PFSK-1 (cell line): ENCODE results near the gene DTX4.

ENCODE experiments used
- FOXP2 ChIP-seq: optimal IDR thresholded peaks from 2 replicates; pipeline ENCODE3; 2011; ENCODE audit warnings: borderline replicate concordance, control low read depth, inconsistent platforms; ENCODE audit not compliant: insufficient read depth; ENCODE audit errors: extremely low read length, extremely low read depth
- POLR2AphosphoS5 ChIP-seq: IDR thresholded peaks from 2 replicates; pipeline ENCODE4 v1.6.1; 2012; ENCODE audit warnings: low read depth, mild to moderate bottlenecking, control low read depth, low read length, moderate library complexity
- SIN3A ChIP-seq: IDR thresholded peaks from 2 replicates; pipeline ENCODE4 v1.6.1; 2012; ENCODE audit warnings: mild to moderate bottlenecking, low read length, moderate library complexity, borderline replicate concordance; ENCODE audit not compliant: insufficient read depth
- TAF1 ChIP-seq: IDR thresholded peaks from 2 replicates; pipeline ENCODE4 v1.6.1; 2012; ENCODE audit warnings: low read length, control low read depth, borderline replicate concordance; ENCODE audit not compliant: insufficient read depth
- TF ChIP-seq, protein P1 (sequence below), 2 experiments: IDR thresholded peaks; 2 replicates each; pipeline versions ENCODE4 v1.6.1 to v1.8.0; 2011 to 2012; ENCODE audit warnings: low read depth in 2 of 2, low read length in 2 of 2, control low read depth in 1 of 2, inconsistent platforms in 1 of 2, mild to moderate bottlenecking in 1 of 2, moderate library complexity in 1 of 2; ENCODE audit not compliant: insufficient read depth in 1 of 2

Gene DTX4

DNA sequence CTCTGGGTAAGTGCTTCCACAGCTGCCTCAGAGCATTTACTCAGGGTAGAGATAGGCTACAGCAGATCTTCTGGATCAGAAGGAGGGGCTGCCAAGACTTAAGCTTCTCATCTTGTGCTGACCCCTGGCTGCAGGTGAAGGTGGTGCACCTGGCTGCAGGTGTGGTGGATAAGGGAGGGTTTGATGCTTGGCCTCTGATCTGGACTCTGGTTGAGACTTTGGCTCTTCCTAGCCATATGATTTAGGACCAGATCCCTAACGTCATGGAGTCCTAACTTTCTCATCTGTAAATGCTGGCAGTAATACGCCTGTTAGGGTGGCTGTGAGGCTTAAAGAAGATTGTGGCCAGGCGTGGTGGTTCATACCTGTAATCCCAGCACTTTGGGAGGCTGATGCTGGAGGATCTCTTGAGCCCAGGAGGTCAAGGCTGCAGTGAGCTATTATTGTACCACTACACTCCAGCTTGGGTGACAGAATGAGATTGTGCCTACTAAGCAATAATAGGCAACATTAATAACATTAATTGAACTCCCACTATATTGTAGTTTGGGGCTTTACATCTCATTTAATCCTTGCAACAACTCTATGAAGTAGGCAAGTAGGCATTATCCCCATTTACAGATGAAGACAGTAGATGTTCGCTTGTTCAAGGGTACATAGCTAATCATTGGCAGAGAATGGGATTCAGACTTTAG, 10.7 kb downstream of the DTX4 start:
- TF ChIP-seq TAF1, result no peak
- TF ChIP-seq, protein P1, sequence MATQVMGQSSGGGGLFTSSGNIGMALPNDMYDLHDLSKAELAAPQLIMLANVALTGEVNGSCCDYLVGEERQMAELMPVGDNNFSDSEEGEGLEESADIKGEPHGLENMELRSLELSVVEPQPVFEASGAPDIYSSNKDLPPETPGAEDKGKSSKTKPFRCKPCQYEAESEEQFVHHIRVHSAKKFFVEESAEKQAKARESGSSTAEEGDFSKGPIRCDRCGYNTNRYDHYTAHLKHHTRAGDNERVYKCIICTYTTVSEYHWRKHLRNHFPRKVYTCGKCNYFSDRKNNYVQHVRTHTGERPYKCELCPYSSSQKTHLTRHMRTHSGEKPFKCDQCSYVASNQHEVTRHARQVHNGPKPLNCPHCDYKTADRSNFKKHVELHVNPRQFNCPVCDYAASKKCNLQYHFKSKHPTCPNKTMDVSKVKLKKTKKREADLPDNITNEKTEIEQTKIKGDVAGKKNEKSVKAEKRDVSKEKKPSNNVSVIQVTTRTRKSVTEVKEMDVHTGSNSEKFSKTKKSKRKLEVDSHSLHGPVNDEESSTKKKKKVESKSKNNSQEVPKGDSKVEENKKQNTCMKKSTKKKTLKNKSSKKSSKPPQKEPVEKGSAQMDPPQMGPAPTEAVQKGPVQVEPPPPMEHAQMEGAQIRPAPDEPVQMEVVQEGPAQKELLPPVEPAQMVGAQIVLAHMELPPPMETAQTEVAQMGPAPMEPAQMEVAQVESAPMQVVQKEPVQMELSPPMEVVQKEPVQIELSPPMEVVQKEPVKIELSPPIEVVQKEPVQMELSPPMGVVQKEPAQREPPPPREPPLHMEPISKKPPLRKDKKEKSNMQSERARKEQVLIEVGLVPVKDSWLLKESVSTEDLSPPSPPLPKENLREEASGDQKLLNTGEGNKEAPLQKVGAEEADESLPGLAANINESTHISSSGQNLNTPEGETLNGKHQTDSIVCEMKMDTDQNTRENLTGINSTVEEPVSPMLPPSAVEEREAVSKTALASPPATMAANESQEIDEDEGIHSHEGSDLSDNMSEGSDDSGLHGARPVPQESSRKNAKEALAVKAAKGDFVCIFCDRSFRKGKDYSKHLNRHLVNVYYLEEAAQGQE (IDR thresholded peaks at IDR 0.05; ENCODE audit: insufficient read depth in 1 of 2, low read depth in 2 of 2, low read length in 2 of 2), result no peak
- TF ChIP-seq POLR2AphosphoS5, result no peak
- no peak for TF ChIP-seq SIN3A
- TF ChIP-seq FOXP2, result no peak

DNA sequence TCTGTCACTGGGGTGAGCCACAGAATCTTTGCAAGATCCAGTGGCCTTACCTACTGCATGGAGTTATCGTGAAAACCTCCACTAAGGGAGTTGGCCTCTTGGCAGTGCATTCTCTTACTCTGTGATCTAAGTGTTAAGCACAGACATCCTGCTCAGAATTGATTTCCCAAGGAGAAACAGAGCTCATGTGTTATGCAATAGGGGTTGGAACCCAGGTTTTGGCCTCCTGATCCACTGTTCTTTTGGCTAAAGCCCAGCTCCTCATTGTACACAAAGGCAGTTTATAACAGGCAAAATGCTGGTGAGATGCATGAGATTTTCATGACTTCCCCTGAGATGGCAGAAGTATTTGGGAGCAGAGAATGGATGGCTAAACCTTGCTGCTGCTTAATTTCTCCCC, 11.8 kb downstream of the DTX4 start:
- TF ChIP-seq TAF1, result no peak

DNA sequence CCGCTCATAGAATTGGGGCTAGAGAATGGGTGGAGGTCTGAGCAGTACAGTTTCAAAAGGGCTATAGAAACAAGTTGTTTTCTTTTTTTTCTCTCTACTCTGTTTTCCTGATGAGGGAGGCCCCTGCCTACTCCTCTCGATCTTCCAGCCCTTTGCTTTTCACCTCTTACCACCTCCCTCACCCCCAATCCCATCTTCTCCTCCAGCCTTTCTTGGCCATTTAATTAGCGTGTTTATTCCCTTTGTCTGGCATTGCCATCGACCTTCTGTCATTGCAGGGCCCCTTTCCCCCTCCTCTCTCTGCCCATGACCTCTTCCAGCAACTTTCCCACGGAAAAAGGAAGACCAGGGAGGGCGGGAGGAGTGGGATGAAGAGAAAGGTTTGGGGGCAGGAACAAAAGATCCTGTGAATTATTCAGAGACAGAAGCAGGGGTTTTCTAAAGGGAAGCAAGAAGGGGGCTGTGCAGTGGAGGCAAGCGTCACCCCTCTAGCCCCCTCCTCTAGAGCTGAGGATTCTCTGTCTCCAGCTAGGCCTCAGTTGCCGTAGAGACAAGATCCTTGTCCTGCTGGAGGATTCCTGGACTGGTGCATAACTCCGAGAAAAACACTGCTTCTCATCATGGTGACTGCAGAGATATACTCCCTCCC, 12.9 kb downstream of the DTX4 start:
- TF ChIP-seq FOXP2 (no peak), SIN3A (no peak), POLR2AphosphoS5 (no peak), TAF1 (no peak)
- TF ChIP-seq, protein P1 (IDR thresholded peaks at IDR 0.05; ENCODE audit: insufficient read depth in 1 of 2, low read depth in 2 of 2, low read length in 2 of 2), result no peak

DNA sequence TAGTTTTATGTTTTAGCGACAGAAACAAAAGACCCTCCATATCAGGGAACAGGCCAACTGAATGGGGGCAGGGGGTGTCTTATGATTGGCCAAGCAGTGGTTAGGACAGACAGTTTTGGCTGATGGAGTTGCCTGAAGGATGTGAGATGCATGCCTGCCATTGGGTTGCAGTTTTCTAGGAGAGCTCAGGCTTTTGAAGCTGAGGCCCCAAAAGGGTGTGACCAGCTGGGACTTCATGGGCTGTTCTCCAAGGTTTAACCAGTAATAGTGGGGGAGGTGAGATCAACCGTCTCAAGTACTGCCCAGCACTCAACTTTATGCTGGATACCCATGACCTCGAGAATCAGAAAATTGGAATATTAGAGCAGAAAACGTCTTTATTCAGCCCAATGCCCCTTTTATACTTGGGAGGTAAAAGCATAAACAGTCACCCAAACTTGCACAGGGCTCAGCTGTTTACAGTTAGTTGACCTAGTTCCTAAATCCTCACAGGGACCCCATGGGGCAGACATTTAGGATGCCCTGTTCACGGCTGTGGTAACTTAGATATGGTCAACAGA, 13.5 kb downstream of the DTX4 start:
- no peak for TF ChIP-seq TAF1
- no peak for TF ChIP-seq SIN3A
- TF ChIP-seq POLR2AphosphoS5, result no peak
- no peak for TF ChIP-seq FOXP2
- TF ChIP-seq, protein P1 (IDR thresholded peaks at IDR 0.05; ENCODE audit: insufficient read depth in 1 of 2, low read depth in 2 of 2, low read length in 2 of 2), result no peak

DNA sequence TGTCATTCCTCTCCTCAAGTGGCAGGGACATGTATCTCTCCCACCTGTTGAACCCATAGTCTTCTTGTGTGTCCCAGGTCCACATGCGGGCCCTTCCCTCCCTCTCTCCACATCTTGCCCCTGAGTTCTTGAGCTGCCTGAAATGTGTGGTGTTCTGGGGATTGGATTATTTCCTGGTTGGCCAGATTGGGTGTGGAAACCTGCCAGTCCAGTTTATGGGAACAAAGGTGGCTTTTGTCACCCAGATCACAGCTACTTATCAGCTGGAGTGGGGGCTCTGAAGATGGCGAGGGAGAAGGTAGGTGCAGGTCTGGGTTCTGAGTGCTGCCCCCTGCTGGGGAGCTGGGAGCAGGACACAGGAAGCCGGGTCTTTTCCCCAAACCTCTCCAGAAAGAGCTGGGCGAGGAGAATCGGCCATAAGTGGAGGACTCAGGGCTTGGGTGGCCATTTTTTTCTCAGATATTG, 14.2 kb downstream of the DTX4 start:
- no peak for TF ChIP-seq FOXP2
- TF ChIP-seq TAF1, result no peak
- no peak for TF ChIP-seq SIN3A
- TF ChIP-seq, protein P1 (IDR thresholded peaks at IDR 0.05; ENCODE audit: insufficient read depth in 1 of 2, low read depth in 2 of 2, low read length in 2 of 2), result no peak
- no peak for TF ChIP-seq POLR2AphosphoS5
